Measurements from ENCODE around the gene ZGRF1. TPM values are rescaled to one million over a fixed set of nuclear protein-coding genes. Genes with fewer than 3 reads are reported as not detected.

ZGRF1 gene
- total RNA-seq, 2 donors from 2014 or later, result 3.4 to 11.4 TPM

GRCh38 chr4:112594993-112595392, 41.7 kb downstream of the ZGRF1 start:
- no peak for TF ChIP-seq CTCF (IDR thresholded peaks at IDR 0.05)
- H3K9me3 ChIP-seq, result no peaks in the 10 kb centered on the region
- no peak overlapping the region for H3K9ac ChIP-seq (ENCODE audit: low read depth in 2 of 2, low read length in 2 of 2)
- no peak overlapping the region for H3K27ac ChIP-seq
- intact Hi-C loops (cut with DNase I), result no loop called here
- no peak for DNase-seq
- no peaks in the 10 kb centered on the region for H3K36me3 ChIP-seq
- H3K4me3 ChIP-seq, result no peak overlapping the region
- H3K4me1 ChIP-seq, result no peaks in the 10 kb centered on the region
- no peaks in the 10 kb centered on the region for H3K27me3 ChIP-seq

GRCh38 chr4:112593438-112594133, 43.1 kb downstream of the ZGRF1 start:
- H3K4me1 ChIP-seq, result no peaks in the 10 kb centered on the region
- H3K9me3 ChIP-seq, result no peaks in the 10 kb centered on the region
- intact Hi-C loops (cut with DNase I), result no loop called here
- TF ChIP-seq CTCF (IDR thresholded peaks at IDR 0.05), result no peak
- no peak overlapping the region for H3K4me3 ChIP-seq
- no peaks in the 10 kb centered on the region for H3K36me3 ChIP-seq
- no peak overlapping the region for H3K9ac ChIP-seq (ENCODE audit: low read depth in 2 of 2, low read length in 2 of 2)
- no peak overlapping the region for H3K27ac ChIP-seq
- H3K27me3 ChIP-seq, result no peaks in the 10 kb centered on the region
- DNase-seq, result no peak

GRCh38 chr4:112592717-112593116, 44.0 kb downstream of the ZGRF1 start:
- intact Hi-C loops (cut with DNase I), result no loop called here
- TF ChIP-seq CTCF (IDR thresholded peaks at IDR 0.05), result no peak

GRCh38 chr4:112591593-112591992, 45.1 kb downstream of the ZGRF1 start:
- intact Hi-C loops (cut with DNase I), result no loop called here
- no peak for DNase-seq

More at GRCh38 chr4:112592717-112593116, 44.0 kb downstream of the ZGRF1 start:
- no peaks in the 10 kb centered on the region for H3K36me3 ChIP-seq
- H3K4me1 ChIP-seq, result no peaks in the 10 kb centered on the region
- no peaks in the 10 kb centered on the region for H3K27me3 ChIP-seq
- H3K27ac ChIP-seq, result no peak overlapping the region
- no peak overlapping the region for H3K4me3 ChIP-seq
- DNase-seq, result no peak
- H3K9ac ChIP-seq (ENCODE audit: low read depth in 2 of 2, low read length in 2 of 2), result no peak overlapping the region
- no peaks in the 10 kb centered on the region for H3K9me3 ChIP-seq

GRCh38 chr4:112589206-112589605, 47.5 kb downstream of the ZGRF1 start:
- Histone ChIP-seq H3K27me3 (no peaks in the 10 kb centered on the region), H3K9me3 (no peaks in the 10 kb centered on the region), H3K4me1 (no peaks in the 10 kb centered on the region), H3K4me3 (no peak overlapping the region), H3K27ac (no peak overlapping the region), H3K9ac (ENCODE audit: low read depth in 2 of 2, low read length in 2 of 2) (no peak overlapping the region), H3K36me3 (no peaks in the 10 kb centered on the region)
- no peak for DNase-seq
- intact Hi-C loops (cut with DNase I), result no loop called here
- no peak for TF ChIP-seq CTCF (IDR thresholded peaks at IDR 0.05)

More at GRCh38 chr4:112591593-112591992, 45.1 kb downstream of the ZGRF1 start:
- Histone ChIP-seq H3K4me1 (no peaks in the 10 kb centered on the region), H3K9ac (ENCODE audit: low read depth in 2 of 2, low read length in 2 of 2) (no peak overlapping the region), H3K36me3 (no peaks in the 10 kb centered on the region), H3K27ac (no peak overlapping the region), H3K9me3 (no peaks in the 10 kb centered on the region), H3K4me3 (no peak overlapping the region), H3K27me3 (no peaks in the 10 kb centered on the region)
- no peak for TF ChIP-seq CTCF (IDR thresholded peaks at IDR 0.05)
